ENCODE data around the gene FNBP1. TPM values are rescaled to one million over a fixed set of nuclear protein-coding genes. Genes with fewer than 3 reads are reported as not detected.
A peak's percentile ranks its signal among the peaks of the same experiment; 100 is the strongest.

The FNBP1 gene
- total and polyA plus RNA-seq, 5 experiments from 2014 or later: 130 to 164 (median 143) TPM

DNA sequence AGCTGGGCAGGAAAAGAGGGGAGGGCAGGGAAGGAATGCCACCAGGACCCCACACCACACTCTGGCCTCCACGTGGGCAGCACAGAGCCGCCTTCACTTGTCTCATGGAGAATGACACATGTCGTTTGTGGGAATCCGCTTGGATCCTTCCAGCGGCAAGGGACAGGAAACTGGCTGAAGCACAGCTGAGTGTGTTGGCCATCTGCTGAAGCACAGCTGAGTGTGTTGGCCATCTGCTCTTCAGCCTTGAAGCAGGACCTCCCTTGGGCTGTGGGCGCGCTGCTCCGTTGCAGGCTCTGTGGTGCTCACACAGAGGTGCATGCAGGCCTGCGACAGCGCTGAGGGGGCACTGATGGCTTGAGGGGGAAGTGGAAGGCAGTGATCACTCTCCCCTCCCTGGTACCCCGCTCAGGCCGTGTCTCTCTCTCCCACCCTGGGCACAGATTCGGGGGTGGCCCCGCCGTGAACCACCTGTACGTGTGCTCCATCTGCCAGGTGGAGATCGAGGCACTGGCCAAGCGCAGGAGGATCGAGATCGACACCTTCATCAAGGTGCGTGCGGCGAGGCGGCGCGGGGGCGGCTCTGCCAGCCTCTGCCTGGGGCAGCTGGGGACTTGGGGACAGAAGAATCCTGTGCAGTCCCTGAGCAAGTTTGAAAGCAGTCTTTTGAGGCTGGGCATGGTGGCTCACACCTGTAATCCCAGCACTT is 167.1 kb downstream of the FNBP1 start:
- H3K27me3 Mint-ChIP-seq: no peaks in the 10 kb centered on the region
- H3K4me3 Mint-ChIP-seq: no peak overlapping the region
- no peaks in the 10 kb centered on the region for H3K9me3 Mint-ChIP-seq
- ATAC-seq: no peak
- peaks cover 0 to 73% (median 18%) of the 10 kb centered on the region in 3 donors for H3K36me3 Mint-ChIP-seq
- H3K27ac Mint-ChIP-seq: peak overlapping the region in 5 of 10 donors; percentile 2 to 86 (median 43)
- DNase-seq: no peak
- POLR2A ChIA-PET: interaction anchor here (0.5 to 1.2 kb wide), 4 partner anchors 33 to 169 kb away, joined by 3 to 5 read pairs (median 3); partner anchors contain the start of gene USP20
- H3K4me1 Mint-ChIP-seq: peaks cover 12 to 47% (median 30%) of the 10 kb centered on the region in 4 donors

DNA sequence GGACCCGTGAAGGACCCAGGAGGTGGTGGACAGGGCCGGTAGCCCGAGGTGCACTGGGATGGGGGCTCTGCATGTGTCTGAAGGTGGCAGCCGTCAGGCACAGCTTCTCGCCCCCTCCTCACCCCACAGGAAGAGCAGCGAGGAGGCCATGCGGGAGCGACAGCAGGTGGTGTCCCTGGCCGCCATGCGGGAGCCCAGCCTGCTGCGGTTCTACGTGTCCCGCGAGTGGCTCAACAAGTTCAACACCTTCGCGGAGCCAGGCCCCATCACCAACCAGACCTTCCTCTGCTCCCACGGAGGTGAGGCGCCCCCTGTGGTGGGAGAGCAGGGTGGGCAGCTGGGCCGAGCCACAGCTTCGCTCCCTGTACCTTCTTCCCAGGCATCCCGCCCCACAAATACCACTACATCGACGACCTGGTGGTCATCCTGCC is 167.8 kb downstream of the FNBP1 start:
- ATAC-seq (no peak), DNase-seq (no peak)
- POLR2A ChIA-PET: no interaction called here
- Mint-ChIP-seq H3K4me3 (no peak overlapping the region), H3K27me3 (no peaks in the 10 kb centered on the region), H3K9me3 (no peaks in the 10 kb centered on the region), H3K36me3 (peaks cover 0 to 69% (median 18%) of the 10 kb centered on the region in 3 donors), H3K27ac (peak overlapping the region in 3 of 10 donors; percentile 2 to 77 (median 52)), H3K4me1 (peaks cover 12 to 50% (median 36%) of the 10 kb centered on the region in 4 donors)

- H3K36me3 Mint-ChIP-seq: peaks cover 0 to 64% (median 18%) of the 10 kb centered on the region in 3 donors
- ATAC-seq: no peak
- H3K27ac Mint-ChIP-seq: peak overlapping the region in 9 of 10 donors; percentile 5 to 92 (median 75)
- peak overlapping the region in 1 of 10 donors; percentile 24 for H3K4me3 Mint-ChIP-seq
- POLR2A ChIA-PET: interaction anchor here (1.4 kb wide), 1 partner anchor 12 kb away, joined by 5 read pairs; no protein-coding TSS in a partner anchor
- no peak for DNase-seq
- peaks cover 16 to 56% (median 43%) of the 10 kb centered on the region in 4 donors for H3K4me1 Mint-ChIP-seq
- no peaks in the 10 kb centered on the region for H3K27me3 Mint-ChIP-seq
- no peaks in the 10 kb centered on the region for H3K9me3 Mint-ChIP-seq
Measured at GRCh38 chr9:129874261-129875101, 168.5 kb downstream of the FNBP1 start.

DNA sequence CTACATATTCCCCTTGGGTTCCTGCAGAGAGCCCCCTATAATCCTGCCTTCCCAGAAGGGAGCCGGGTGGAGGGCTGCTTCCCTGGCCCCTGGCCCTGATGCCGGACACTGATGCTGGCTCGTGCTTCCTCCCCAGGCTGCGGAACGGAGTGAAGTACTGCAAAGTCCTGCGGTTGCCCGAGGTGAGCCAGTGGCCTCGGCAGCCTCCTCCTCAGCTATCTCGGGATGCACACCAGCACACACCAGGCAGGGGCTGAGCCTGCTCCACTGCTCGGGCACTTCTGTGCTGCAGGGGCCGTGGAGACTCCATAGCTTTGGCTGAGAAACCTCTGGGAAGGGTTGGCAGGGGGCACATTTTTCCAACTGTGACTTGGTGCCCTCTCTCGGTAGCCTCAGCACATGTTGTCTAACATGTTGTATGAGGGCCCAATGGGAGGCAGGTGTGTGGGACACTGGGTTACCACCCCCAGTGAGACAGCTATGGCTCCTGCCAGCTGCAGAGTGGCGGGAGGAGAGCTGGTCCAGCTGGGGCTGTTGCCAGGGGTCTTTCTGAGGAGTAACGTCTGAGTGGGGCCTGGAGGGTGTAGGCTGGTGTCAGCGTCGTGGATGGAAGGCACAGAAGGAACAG is 169.3 kb downstream of the FNBP1 start:
- Mint-ChIP-seq H3K27ac (peak overlapping the region; percentile 56 to 92 (median 82)), H3K27me3 (no peaks in the 10 kb centered on the region), H3K36me3 (peaks cover 0 to 59% (median 18%) of the 10 kb centered on the region in 3 donors), H3K4me3 (peak overlapping the region in 2 of 10 donors; percentile 18 to 30), H3K4me1 (peaks cover 17 to 63% (median 50%) of the 10 kb centered on the region in 4 donors), H3K9me3 (no peaks in the 10 kb centered on the region)
- POLR2A ChIA-PET: interaction anchor here (0.6 to 1.4 kb wide), 5 partner anchors 13 to 812 kb away, joined by 3 to 5 read pairs (median 4); partner anchors contain the start of genes C9orf78 and USP20
- DNase-seq (no peak), ATAC-seq (no peak)

GRCh38 chr9:129871046-129871445 is 171.9 kb downstream of the FNBP1 start:
- Mint-ChIP-seq H3K27me3 (no peaks in the 10 kb centered on the region), H3K9me3 (no peaks in the 10 kb centered on the region), H3K4me3 (peak overlapping the region in 6 of 10 donors; percentile 15 to 74 (median 56)), H3K4me1 (peaks cover 29 to 78% (median 67%) of the 10 kb centered on the region in 4 donors), H3K27ac (peak overlapping the region; percentile 60 to 96 (median 94)), H3K36me3 (peaks cover 0 to 42% (median 15%) of the 10 kb centered on the region in 3 donors)
- ATAC-seq: no peak
- DNase-seq: no peak
- POLR2A ChIA-PET: interaction anchor here (0.7 to 11.9 kb wide), 4 partner anchors 9 to 36 kb away, joined by 3 to 253 read pairs (median 97); partner anchors contain the start of genes C9orf78 and USP20

DNA sequence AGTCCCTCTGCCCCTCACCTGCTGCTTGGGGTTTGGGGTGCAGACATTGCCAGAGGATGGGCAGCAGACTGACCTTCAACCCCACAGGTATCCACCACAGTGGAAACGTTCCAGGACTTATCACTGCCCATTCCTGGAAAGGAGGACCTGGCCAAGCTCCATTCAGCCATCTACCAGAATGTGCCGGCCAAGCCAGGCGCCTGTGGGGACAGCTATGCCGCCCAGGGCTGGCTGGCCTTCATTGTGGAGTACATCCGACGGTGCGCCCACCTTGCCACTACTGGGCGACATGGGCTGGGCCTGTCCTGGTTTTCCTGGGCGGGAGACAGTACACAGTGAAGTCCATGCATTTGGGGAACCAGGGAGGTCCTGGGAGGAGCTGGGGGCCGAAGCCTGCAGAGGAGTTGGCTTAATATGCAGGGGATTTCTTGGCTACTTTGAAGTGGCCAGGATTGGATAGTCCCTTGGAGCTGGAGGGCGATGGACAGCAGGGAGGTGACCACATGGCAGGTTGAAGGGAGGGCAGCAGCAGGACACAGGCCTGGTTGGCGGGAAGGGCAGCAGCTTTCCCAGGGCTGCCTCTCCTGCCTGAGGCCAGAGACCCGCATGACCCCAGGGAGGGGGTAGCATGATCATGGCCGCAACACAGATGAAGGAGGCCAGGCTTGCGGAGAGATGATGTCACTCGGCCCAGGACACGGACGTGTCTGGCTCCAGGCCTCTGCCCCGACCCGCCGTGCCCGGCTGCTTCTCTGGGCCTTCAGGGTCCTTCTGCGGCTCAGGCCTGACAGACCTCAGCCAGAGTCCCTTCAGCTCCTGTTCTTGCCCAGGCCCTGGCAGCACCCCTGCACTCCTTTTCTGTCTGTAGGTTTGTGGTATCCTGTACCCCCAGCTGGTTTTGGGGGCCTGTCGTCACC is 173.1 kb downstream of the FNBP1 start:
- Mint-ChIP-seq H3K27me3 (no peaks in the 10 kb centered on the region), H3K4me1 (peaks cover 31 to 88% (median 77%) of the 10 kb centered on the region in 4 donors), H3K9me3 (no peaks in the 10 kb centered on the region), H3K4me3 (peak overlapping the region; percentile 7 to 79 (median 64)), H3K27ac (peak overlapping the region; percentile 85 to 96 (median 94)), H3K36me3 (peaks cover 0 to 38% (median 16%) of the 10 kb centered on the region in 3 donors)
- POLR2A ChIA-PET: interaction anchor here (0.5 to 11.9 kb wide), 14 partner anchors 10 to 1953 kb away, joined by 3 to 253 read pairs (median 4); partner anchors contain the start of genes C9orf78, FNBP1, ST6GALNAC4 and TOR1A
- DNase-seq: no peak
- ATAC-seq: no peak

- peak overlapping the region; percentile 85 to 96 (median 94) for H3K27ac Mint-ChIP-seq
- H3K4me3 Mint-ChIP-seq: peak overlapping the region; percentile 19 to 79 (median 64)
- peak; percentile 83 to 90 for ATAC-seq
- peak; percentile 72 to 96 (median 94) for DNase-seq
- peaks cover 32 to 87% (median 78%) of the 10 kb centered on the region in 4 donors for H3K4me1 Mint-ChIP-seq
- peaks cover 0 to 35% (median 10%) of the 10 kb centered on the region in 3 donors for H3K36me3 Mint-ChIP-seq
- POLR2A ChIA-PET: interaction anchor here (0.6 to 11.9 kb wide), 12 partner anchors 11 to 184 kb away, joined by 3 to 253 read pairs (median 5); partner anchors contain the start of genes C9orf78, FNBP1, TOR1A and USP20
- H3K27me3 Mint-ChIP-seq: no peaks in the 10 kb centered on the region
- no peaks in the 10 kb centered on the region for H3K9me3 Mint-ChIP-seq
Measured at GRCh38 chr9:129868872-129869486, 174.0 kb downstream of the FNBP1 start.

DNA sequence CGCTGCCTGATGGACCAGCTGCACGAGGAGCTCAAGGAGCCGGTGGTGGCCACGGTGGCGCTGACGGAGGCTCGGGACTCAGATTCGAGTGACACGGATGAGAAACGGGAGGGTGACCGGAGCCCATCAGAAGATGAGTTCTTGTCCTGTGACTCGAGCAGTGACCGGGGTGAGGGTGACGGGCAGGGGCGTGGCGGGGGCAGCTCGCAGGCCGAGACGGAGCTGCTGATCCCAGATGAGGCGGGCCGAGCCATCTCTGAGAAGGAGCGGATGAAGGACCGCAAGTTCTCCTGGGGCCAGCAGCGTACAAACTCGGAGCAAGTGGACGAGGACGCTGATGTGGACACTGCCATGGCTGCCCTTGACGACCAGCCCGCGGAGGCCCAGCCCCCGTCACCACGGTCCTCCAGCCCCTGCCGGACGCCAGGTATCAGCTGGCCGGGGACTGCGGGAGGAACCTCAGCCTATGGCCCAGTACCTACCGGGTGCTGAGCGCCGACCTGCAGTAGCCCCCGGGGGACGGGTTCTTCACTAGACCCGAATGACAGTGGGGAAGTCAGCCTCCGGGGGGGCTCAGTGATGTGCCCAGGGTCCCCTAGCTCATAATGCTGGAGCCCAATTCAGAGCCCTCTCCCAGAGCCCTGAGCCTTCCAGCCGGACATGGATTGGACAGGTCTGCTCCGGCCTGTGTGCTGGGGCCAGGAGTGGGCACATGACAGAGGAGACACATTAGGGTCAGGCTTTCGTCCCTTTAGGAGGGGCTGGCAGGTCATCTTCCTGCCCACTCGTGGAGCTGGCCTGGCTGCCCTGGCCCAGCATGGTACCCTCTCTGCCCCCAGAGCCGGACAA is 174.7 kb downstream of the FNBP1 start:
- peak overlapping the region; percentile 47 to 85 (median 76) for H3K4me3 Mint-ChIP-seq
- H3K27ac Mint-ChIP-seq: peak overlapping the region; percentile 93 to 97 (median 96)
- POLR2A ChIA-PET: interaction anchor here (0.6 to 11.9 kb wide), 11 partner anchors 11 to 189 kb away, joined by 3 to 253 read pairs (median 5); partner anchors contain the start of genes C9orf78, FNBP1, TOR1A and USP20
- DNase-seq (no peak), ATAC-seq (no peak)
- H3K36me3 Mint-ChIP-seq: peaks cover 0 to 35% (median 12%) of the 10 kb centered on the region in 3 donors
- no peaks in the 10 kb centered on the region for H3K9me3 Mint-ChIP-seq
- peaks cover 33 to 90% (median 80%) of the 10 kb centered on the region in 4 donors for H3K4me1 Mint-ChIP-seq
- H3K27me3 Mint-ChIP-seq: no peaks in the 10 kb centered on the region

GRCh38 chr9:129867136-129868022 is 175.6 kb downstream of the FNBP1 start:
- DNase-seq: peak in 3 of 10 donors; percentile 25 to 34 (median 32)
- Mint-ChIP-seq H3K27me3 (no peaks in the 10 kb centered on the region), H3K36me3 (peaks cover 0 to 37% (median 16%) of the 10 kb centered on the region in 3 donors), H3K4me1 (peaks cover 34 to 91% (median 86%) of the 10 kb centered on the region in 4 donors), H3K27ac (peak overlapping the region; percentile 86 to 97 (median 92)), H3K4me3 (peak overlapping the region; percentile 47 to 85 (median 74)), H3K9me3 (no peaks in the 10 kb centered on the region)
- no peak for ATAC-seq
- POLR2A ChIA-PET: interaction anchor here (0.9 to 11.9 kb wide), 7 partner anchors 12 to 175 kb away, joined by 3 to 253 read pairs (median 17); partner anchors contain the start of genes C9orf78, FNBP1 and USP20

Measured in naive thymus-derived CD8-positive, alpha-beta T cell (primary cell).